Activated T-helper 1 cell treated with anti-CD3 and anti-CD28 coated beads, Interleukin-12 subunit alpha, Interleukin-12 subunit beta, Interleukin-2, Interleukin-4 antibody, amounts not matched to agents 30 ng/mL and 10 ng/mL and 1 ng/mL, durations not matched to agents 14 hours and 24 hours and 36 hours (primary cell): ENCODE measurements around the gene DLL1. TPM values are rescaled to one million over a fixed set of nuclear protein-coding genes. Genes with fewer than 3 reads are reported as not detected.

Source experiments
- DNase-seq: peaks from one replicate; pipeline ENCODE4 v3.0.0; 2021; ENCODE audit warnings: low spot score
- H3K27ac Mint-ChIP-seq: one replicate; pipeline ENCODE4 v1.8.0; 2021; ENCODE audit warnings: mild to moderate bottlenecking, mixed read lengths
- H3K27me3 Mint-ChIP-seq: one replicate; pipeline ENCODE4 v1.8.0; 2022; ENCODE audit warnings: mild to moderate bottlenecking, moderate library complexity, mixed read lengths; ENCODE audit not compliant: insufficient read depth
- H3K36me3 Mint-ChIP-seq: one replicate; pipeline ENCODE4 v1.8.0; 2021; ENCODE audit warnings: low read depth, mixed read lengths
- H3K4me1 Mint-ChIP-seq: one replicate; pipeline ENCODE4 v1.8.0; 2021; ENCODE audit warnings: low read depth, mixed read lengths
- H3K4me3 Mint-ChIP-seq: one replicate; pipeline ENCODE4 v1.8.0; 2021; ENCODE audit warnings: mild to moderate bottlenecking, moderate library complexity, mixed read lengths
- H3K9me3 Mint-ChIP-seq: one replicate; pipeline ENCODE4 v1.8.0; 2021; ENCODE audit warnings: mixed read lengths
- intact Hi-C: fragments of 100-400 bp; cut with micrococcal nuclease; formaldehyde crosslinking; loops from one replicate; pipeline ENCODE4 v1.15.1; 2024
- total RNA-seq: library from RNA; stranded (reverse); gene quantifications from 2 replicates; pipeline ENCODE4 v1.2.3, GENCODE V29; 2022

The DLL1 gene
- total RNA-seq, 1 donor from 2014 or later: not detected

DNA sequence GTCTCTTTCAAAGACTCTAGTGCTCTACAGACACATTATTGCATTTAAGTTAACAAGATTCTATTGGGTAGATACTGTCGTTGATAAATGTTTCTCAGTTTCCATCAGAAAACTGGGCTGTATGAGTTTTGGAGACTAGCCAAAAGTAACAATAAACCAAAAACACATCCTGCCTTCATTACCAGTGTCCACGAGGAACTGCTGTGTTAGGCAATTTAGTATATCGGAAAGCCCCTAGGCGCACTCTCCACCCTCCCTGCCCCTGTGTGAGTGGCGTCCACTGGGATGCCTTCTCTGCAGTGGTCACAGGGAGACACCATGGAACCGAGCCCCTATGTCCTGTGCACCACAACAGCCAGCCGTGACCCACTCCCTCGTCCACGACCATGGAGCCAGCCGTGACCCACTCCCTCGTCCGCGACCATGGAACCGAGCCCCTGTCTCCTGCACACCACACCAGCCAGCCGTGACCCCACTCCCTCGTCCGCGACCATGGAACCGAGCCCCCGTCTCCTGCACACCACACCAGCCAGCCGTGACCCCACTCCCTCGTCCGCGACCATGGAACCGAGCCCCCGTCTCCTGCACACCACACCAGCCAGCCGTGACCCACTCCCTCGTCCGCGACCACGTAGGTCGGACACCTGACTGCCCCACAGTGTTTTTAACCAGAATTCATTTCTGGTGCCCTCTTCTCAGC lies 35.3 kb downstream of the DLL1 start:
- Mint-ChIP-seq H3K9me3 (no peaks in the 10 kb centered on the region), H3K27me3 (peaks cover 12% of the 10 kb centered on the region), H3K4me3 (no peak overlapping the region), H3K4me1 (no peaks in the 10 kb centered on the region), H3K27ac (no peak overlapping the region), H3K36me3 (no peaks in the 10 kb centered on the region)
- no peak for DNase-seq
- intact Hi-C loops: no loop called here

DNA sequence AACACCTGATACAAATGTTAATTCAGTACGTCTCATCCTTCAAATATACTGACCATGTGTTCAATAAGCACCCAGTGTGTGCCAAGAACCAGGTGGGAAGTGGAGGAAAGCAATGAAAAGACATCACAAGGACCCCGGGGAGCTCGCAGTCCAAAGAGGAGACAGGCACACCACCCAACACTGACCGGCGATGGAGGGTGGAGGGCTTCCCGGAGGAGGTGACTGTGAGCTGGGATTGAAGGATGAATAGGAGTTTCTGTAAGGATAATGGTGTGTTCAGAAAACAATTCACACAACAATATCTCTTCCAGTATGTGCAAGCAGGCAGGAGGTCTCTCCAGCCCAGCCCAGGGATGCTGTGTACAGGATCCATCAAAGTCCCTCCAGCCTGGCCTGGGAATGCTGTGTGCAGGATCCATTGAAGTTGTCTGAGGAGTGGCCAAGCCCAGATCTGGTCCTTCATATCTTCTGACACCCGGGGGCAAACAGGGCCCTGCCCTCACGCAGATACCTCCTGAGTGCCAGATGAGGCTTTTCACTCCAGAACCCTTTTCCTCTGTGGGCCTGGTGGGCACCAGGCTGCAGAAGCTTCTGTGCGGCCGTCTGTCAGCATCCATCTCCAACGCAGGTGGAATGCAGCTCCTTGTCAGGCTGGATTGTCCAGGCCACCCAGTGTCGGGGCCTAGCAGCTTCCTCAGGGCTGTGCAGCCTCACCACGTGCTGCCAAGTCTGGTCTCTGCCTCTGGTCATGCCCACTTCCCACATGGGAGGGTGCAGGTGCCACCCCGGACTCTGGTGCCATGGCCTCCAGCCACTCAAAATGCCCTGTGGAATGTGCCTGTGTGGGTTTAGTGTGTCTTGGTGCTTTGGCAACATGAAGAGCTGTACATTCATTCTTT lies 36.3 kb downstream of the DLL1 start:
- Mint-ChIP-seq H3K27ac (no peak overlapping the region), H3K4me1 (no peaks in the 10 kb centered on the region), H3K27me3 (peaks cover 12% of the 10 kb centered on the region), H3K36me3 (no peaks in the 10 kb centered on the region), H3K4me3 (no peak overlapping the region), H3K9me3 (no peaks in the 10 kb centered on the region)
- DNase-seq: no peak
- intact Hi-C loops: no loop called here

DNA sequence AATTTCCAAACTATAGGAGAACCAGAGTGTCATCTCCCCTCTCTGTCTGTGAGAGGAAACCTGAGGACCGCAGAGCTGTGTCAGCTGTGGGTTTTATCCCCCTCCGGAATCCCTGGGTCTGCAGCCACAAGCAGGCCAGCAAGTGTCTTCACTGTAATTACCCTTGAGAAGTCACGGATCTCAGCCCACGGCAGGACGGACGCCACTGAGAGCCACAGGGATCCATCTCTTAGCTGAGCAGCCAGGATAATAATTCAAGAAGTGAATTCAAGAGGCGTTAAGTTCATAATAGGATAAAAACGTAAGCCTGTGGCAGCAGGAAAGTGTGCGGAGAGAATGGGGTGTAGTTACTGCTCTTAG lies 37.0 kb downstream of the DLL1 start:
- H3K27me3 Mint-ChIP-seq: peaks cover 9% of the 10 kb centered on the region

DNA sequence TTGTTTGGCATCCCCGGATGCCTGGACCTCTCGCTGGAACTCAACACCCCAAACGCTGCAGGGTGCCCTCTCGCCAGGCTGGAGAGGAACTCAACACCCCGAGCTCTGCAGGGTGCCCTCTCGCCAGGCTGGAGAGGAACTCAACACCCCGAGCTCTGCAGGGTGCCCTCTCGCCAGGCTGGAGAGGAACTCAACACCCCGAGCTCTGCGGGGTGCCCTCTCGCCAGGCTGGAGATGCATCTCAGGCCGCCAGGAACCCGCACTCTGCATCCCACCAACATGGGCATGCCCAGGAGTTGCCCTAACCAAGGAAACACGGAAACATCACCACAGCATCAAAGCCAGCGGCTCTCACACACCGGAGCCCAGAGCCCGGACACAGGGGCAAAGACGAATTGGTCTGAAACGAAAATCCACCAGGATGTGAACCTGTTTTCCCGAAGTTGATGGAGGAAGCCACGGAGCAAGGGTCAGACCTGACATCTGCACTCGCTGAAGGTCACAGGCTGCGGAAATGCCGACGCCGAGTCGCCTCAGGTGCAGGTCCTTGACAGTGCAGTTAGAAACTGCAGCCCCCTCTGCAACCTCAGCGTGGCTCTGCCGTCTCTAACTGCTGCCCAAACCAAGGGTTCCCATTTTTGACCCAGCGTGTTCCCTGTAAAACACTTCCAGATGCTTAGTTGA lies 37.5 kb downstream of the DLL1 start:
- Mint-ChIP-seq H3K36me3 (no peaks in the 10 kb centered on the region), H3K27ac (no peak overlapping the region), H3K4me3 (no peak overlapping the region), H3K27me3 (peaks cover 9% of the 10 kb centered on the region), H3K4me1 (no peaks in the 10 kb centered on the region), H3K9me3 (no peaks in the 10 kb centered on the region)
- no peak for DNase-seq
- intact Hi-C loops: no loop called here

More for the DNA sequence above, 37.0 kb downstream of the DLL1 start:
- Mint-ChIP-seq H3K36me3 (no peaks in the 10 kb centered on the region), H3K4me1 (no peaks in the 10 kb centered on the region), H3K9me3 (no peaks in the 10 kb centered on the region), H3K27ac (no peak overlapping the region), H3K4me3 (no peak overlapping the region)
- intact Hi-C loops: no loop called here
- DNase-seq: no peak

DNA sequence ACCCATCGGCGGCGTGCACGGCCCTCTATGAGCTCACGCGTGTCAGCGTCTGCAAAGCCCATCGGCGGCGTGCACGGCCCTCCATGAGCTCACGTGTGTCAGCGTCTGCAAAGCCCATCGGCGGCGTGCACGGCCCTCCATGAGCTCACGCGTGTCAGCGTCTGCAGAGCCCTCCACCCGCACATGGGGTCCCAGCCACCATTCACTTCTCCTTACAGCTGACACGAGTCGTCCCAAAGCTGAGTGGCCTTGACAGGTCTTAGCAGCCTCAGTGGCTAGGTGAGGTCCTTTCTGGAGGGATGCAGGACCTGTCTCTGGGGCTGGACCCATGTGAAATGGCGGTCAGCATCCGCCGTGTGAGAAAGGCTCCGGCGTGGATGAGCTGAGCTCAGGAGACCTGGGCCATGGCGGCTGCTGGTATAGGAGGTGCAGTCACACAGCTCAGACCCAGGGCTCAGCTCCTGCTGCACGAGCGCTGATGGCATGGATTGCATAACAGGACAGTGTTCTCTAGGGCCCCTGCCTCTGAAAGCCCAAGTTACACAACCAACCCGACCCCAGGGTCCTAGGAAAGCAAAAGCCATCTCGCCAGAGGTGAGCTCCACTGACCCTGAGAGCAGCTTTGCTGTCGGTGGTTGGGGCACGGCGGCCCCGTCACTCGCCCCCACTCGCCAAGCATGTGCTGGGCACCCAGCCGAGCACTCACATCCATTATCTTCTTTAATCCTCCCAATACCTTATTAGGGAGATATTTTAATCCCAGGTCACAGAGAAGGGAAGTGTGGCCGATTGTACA lies 38.9 kb downstream of the DLL1 start:
- Mint-ChIP-seq H3K9me3 (no peaks in the 10 kb centered on the region), H3K36me3 (no peaks in the 10 kb centered on the region), H3K27me3 (peaks cover 3% of the 10 kb centered on the region), H3K27ac (no peak overlapping the region), H3K4me3 (no peak overlapping the region), H3K4me1 (no peaks in the 10 kb centered on the region)
- intact Hi-C loops: no loop called here
- no peak for DNase-seq

DNA sequence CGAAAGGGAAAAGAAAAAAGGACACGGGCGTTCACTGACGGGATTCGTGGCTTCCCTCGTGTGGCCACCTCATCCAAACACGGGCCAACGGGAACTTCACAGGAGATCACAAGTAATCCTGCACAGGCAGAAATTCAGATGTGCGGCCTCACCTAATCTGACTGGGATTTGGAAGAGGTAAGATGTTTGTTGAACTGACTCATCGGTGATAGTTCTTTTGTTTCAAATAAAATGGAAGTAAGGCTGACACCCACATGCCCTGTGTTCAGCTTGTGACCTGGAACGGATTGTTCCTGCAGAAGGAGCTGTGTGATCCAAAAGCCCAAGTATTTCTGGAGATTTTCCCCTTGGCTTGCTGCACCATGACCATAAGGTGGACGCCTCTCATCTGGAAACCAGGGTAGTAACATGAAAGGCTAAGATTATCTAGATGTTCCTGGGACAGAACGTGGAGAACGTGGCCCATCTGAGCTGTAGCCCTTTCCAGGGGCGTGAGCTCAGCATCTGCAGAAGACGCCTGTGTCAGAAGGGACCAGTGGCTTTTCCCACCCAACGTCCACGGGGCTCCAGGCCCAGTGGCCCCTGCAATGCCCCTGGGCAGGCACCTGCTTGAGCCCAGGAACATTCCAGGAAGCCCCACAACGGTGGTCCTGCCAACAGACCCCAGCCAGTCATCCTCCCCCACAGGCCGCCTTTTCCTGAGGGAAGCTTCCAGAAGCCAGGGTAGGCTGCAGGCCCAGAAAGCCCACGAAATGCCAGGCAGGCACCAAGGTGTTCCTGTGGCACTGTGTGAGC lies 39.7 kb downstream of the DLL1 start:
- Mint-ChIP-seq H3K4me3 (no peak overlapping the region), H3K9me3 (no peaks in the 10 kb centered on the region), H3K27me3 (peaks cover 3% of the 10 kb centered on the region), H3K27ac (no peak overlapping the region), H3K4me1 (no peaks in the 10 kb centered on the region), H3K36me3 (no peaks in the 10 kb centered on the region)
- no peak for DNase-seq
- intact Hi-C loops: no loop called here

DNA sequence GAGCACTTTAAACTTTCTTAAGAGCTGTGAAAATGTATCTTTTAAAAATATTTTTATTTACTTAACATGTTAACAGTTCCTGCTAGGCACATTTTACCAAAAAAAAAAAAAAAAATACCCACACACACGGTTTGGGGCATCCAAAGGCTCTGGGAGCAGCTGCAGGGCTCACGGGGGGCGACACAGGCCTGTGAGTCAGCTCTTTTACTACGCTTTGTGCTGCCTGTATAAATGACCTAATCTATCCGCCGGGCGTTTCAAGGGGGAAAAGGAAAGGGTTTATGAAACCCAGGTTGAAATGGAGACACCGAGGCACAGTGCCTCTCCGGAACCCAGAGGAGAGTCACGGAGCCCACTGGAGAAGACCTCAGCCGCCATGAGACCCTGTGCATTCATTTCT lies 40.4 kb downstream of the DLL1 start:
- Mint-ChIP-seq H3K4me1 (no peaks in the 10 kb centered on the region), H3K27ac (no peak overlapping the region)

DNA sequence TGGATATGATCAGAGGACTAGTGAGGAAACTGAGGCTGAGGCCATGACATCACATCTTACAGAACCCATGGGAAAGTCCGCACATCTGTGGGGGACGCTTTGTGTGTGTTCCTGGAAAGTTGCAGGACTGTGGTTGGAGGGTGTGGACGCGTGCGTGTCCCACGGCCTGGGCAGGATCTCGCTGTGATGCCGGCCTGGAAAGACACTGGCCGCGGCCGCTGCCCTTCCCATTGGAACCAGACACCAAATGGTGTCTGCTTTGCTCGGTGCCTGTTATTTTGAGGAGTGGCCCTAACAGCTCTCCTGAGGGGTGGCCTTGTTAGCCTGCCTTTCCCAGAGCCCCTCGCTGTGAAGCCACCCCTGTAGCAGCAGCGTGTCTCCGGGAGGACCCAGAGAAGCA lies 41.1 kb downstream of the DLL1 start:
- Mint-ChIP-seq H3K36me3 (no peaks in the 10 kb centered on the region), H3K4me1 (no peaks in the 10 kb centered on the region), H3K9me3 (no peaks in the 10 kb centered on the region), H3K27ac (no peak overlapping the region), H3K4me3 (no peak overlapping the region), H3K27me3 (no peaks in the 10 kb centered on the region)
- intact Hi-C loops: no loop called here
- DNase-seq: no peak

More for the DNA sequence above, 40.4 kb downstream of the DLL1 start:
- H3K36me3 Mint-ChIP-seq: no peaks in the 10 kb centered on the region
- H3K4me3 Mint-ChIP-seq: no peak overlapping the region
- H3K9me3 Mint-ChIP-seq: no peaks in the 10 kb centered on the region
- peaks cover 3% of the 10 kb centered on the region for H3K27me3 Mint-ChIP-seq
- intact Hi-C loops: no loop called here
- no peak for DNase-seq

DNA sequence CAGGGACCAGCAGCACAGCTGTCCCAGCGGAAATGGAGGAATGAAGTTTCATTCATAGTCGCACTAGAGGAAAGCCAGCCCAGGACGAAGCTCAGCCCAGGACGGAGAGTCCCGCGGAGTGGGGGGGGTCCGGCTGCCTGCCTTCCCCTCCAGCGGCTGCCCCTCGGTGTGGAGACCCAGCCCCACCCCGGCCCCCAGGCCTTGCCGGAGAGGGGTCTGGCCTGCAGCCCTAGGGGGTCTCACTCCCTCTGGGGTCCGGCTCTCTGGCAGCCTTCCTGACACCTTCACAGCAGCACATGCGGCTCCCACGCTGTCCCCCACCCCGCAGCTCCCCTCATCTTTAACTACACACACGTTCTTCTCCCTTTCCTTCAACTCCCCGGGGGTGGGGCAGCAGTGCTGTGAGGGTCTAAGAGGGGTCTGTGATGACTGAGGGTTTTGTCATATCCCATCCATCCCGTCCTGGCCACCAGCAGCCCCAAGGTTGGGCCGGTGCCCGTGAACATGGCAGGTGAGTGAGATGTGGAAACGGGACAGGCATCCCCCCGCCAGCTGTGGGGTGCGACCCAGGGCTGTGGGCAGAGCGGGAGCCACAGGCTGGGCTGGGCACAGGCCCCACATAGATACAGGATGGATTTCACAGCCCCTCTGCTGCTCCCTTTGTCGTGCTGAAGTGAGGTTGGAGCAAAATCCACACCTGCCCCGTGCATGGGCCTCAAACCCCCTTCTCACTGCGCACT lies 41.8 kb downstream of the DLL1 start:
- Mint-ChIP-seq H3K4me3 (no peak overlapping the region), H3K9me3 (no peaks in the 10 kb centered on the region), H3K27me3 (no peaks in the 10 kb centered on the region), H3K4me1 (no peaks in the 10 kb centered on the region), H3K36me3 (no peaks in the 10 kb centered on the region), H3K27ac (no peak overlapping the region)
- intact Hi-C loops: no loop called here
- no peak for DNase-seq

DNA sequence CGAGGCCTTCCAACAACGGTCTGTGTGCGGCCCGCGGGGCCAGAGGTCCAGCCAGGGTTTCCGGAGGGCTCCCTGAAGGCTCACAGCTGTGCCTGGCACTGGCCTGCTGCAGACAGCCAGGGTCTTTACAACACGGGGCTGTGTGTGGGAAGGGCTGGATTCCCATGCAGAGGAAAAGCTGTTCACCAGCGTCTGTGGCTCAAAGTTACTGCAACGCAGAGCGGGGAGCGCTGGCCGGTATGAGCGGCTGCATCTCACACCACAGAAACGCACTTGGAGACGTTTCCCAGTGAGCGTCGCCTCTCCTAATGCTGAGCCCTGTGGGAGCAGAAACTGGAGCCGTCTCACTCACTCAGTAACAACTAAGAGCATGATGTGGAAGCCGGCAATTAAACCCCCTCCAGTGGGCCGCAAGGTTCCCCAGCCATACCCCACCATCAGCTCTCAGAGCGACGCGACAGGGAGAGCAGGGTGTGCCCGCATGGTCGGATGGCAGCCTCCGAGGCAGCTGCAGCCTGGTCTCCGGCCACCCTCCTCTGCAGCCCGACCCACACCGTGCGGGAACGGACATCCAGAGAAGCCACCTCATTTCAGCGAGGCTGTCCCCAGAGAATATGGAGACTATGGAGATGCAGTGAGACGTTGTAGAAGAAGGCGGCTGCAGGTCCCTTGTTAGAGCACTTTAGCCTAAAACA lies 42.6 kb downstream of the DLL1 start:
- Mint-ChIP-seq H3K9me3 (no peaks in the 10 kb centered on the region), H3K27me3 (no peaks in the 10 kb centered on the region), H3K27ac (no peak overlapping the region), H3K4me1 (no peaks in the 10 kb centered on the region), H3K4me3 (no peak overlapping the region), H3K36me3 (no peaks in the 10 kb centered on the region)
- no peak for DNase-seq
- intact Hi-C loops: no loop called here

DNA sequence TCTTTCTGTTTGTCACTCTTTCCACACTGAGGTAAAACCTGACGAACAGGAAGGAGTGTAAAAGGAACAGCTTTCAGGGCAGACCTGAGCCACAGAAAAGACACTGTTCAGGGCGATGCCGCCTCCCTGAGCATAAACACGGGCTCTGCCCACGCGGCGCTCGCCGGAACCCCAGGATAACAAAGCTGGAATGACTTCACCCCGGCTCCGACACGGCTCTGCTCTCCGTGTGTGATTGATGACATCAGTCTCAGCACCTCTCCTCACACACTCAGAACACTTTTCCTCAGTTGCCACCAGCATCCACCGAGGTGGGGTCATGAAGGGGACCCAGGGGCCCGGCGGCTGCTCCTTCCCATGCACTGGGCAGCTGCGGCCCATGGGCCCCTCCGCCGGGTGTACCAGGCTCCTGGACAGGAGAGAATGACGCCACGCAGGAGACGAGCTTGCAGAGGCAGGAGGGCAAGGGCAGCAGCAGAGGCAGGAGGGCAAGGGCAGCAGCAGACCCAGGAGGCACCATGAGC lies 43.6 kb downstream of the DLL1 start:
- Mint-ChIP-seq H3K4me1 (no peaks in the 10 kb centered on the region), H3K9me3 (no peaks in the 10 kb centered on the region), H3K27ac (no peak overlapping the region), H3K36me3 (no peaks in the 10 kb centered on the region), H3K4me3 (no peak overlapping the region), H3K27me3 (peaks cover 2% of the 10 kb centered on the region)
- intact Hi-C loops: no loop called here
- no peak for DNase-seq
